Measurements from ENCODE around the gene FEM1B.
A peak's percentile ranks its signal among the peaks of the same experiment; 100 is the strongest.

The FEM1B gene

GRCh38 chr15:68259883-68260282 is 17.7 kb upstream of the FEM1B start:
- DNase-seq, result no peak

DNA sequence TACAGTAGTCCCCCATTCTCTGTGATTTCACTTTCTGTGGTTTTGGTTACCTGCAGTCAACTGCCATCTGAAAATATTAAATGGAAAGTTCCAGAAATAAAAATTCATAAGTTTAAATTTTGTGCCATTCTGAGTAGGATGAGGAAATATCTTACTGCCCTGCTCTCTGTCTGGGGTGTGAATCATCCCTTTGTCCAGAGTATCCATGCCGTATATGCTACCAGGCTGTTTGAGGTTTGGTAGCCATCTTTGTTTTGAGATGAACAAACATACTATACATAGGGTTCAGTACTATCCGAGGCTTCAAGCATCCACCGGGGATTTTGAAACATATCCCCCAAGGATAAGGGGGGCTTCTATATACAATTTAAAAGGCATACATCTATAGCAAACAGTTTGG is 16.3 kb upstream of the FEM1B start:
- DNase-seq, result no peak

- no peak for DNase-seq
These were observed 15.6 kb upstream of the FEM1B start for GRCh38 chr15:68261980-68262379.

DNA sequence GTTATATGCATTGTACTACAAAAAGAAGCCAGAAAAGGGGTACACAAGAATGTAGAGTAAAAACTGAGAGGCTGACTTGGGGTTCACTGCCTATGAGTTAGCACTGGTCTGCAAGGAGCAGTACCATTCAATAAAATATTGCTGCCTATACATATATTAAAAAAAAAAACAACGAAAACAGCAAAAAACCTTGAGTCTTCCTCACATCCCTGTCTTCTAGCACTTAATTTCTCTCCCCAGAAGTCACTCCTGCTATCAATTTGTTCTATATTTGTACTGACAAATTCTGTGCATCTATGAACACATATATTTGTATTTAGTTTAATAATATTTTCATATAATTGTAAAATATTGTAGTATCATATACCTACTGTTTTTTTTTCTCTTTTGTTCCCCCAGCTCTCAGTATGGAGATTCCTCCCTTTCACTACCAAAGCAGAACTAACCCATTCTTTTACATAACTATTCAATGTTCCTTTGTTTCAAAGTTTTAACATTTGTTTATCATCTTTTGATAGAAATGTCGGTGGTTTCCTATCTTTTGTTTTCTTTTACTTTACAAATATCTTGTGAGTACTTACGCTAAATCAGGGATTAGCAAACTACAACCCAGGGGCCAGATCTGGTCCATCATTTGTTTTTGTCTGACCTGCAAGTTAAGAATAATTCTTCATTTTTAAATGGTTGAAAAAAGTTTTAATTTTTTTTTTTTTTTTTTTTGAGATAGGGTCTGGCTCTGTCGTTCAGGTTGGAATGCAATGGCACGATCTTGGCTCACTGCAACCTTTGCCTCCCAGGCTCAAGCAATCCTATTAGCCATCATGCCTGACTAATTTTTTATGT is 14.8 kb upstream of the FEM1B start:
- DNase-seq, result no peak

DNA sequence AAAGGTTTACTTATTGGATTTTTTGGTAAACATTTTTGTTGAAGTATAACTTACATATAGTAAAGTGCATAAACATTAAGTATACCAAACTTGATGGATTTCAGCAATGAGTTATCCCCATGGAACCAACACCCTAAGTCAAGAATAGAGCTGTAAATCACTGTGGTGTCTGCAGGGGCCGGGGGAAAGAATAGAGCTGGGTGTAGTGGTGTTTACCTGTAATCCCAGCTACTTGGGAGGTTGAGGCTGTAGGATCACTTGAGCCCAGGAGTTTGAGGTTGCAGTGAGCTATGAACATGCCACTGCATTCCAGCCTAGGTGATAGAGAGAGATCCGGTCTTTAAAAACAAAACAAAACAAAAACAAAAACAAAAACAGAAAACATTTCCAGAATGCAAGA is 13.3 kb upstream of the FEM1B start:
- DNase-seq, result no peak

DNA sequence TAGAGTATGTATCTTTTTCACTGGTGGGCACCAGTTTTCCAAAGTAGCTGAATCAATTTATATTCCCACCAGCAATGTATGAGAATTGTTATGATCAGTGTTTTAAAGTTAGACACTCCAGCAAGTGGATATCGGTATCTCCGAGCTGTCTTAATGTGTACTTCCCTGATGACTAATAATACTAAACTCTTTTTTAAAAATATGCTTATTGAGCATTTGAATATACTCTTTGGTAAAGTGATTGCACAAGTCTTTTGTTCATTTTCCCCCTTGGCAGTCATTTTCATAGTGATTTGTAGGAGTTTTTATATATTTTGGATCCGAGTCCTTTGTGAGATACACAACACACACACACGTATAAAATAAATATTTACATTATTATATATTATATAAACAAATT is 12.5 kb upstream of the FEM1B start:
- no peak for DNase-seq

DNA sequence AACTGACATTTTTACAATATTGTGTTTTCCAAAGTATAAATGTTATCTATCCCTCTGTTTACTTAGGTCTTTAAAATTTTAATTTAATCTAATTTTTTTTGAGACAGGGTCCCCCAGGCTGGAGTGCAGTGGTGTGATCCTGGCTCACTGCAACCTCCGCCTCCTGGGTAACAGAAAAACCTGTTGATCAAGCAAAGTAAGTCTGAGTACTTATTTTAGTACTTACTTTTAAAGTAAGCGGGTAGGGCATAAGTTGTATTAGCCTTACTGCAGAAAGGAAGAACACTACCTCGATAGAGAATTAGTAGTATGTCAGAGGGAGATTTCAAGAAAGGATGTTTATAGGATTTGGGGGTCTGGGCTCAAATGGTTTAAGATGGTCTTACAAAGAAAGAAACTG is 11.9 kb upstream of the FEM1B start:
- DNase-seq, result no peak

GRCh38 chr15:68268405-68268804 is 9.1 kb upstream of the FEM1B start:
- no peak for DNase-seq

DNA sequence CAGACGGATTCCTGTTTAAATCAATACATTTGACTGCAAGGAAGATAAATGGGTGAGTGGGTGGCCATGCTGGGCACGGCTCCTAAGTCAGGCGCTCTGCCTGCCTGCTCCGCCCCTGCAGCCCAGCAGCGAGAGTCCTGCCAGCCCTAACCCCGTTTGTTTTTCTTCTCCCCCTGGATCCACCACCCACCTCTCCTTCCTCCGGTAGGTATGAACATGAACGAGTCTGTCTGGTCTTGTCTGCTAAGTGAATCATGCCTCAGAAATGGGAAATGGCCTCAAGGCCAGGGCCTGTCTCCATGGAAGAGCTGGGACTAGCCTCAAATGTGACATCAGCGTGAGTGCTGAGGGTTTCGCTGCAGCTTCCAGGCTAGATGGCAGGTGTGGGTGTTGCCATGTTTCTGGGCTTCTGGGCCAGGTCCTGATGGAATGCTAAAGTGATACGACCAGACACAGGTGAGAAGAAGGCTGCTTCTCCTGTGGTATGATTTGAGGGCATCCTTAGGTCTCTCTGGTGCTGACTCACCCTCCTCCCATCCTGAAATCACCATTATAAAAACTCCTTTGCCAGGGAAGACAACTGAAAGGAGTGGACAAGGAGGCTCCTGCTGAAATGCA is 5.6 kb upstream of the FEM1B start:
- no peak for DNase-seq

DNA sequence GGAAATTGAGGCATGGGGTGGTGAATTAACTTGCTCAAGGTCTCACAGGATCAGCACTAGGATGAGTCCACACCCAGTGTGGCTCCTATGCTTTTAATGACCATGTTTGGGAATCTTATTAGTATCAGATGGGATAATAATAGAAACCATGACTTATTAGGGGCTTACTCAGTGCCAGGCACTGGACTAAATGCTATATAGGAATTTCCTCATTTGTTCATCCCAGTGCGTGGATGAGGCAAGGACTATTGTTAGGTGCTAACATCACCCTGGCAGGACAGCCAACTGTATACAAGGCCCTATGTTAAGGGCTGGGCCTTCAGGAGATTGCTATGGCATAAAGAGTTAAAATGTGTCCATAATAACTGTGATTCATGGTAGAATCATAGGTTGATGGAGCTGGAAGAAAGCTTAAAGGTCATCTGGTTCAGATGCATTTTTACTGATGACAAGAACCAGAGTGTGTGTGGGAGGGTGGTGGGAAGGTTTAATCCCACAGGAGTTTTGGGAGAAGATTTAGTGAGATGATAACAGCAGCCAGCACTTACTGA is 4.7 kb upstream of the FEM1B start:
- DNase-seq, result no peak

GRCh38 chr15:68274201-68274848 is 3.2 kb upstream of the FEM1B start:
- no peak for DNase-seq

DNA sequence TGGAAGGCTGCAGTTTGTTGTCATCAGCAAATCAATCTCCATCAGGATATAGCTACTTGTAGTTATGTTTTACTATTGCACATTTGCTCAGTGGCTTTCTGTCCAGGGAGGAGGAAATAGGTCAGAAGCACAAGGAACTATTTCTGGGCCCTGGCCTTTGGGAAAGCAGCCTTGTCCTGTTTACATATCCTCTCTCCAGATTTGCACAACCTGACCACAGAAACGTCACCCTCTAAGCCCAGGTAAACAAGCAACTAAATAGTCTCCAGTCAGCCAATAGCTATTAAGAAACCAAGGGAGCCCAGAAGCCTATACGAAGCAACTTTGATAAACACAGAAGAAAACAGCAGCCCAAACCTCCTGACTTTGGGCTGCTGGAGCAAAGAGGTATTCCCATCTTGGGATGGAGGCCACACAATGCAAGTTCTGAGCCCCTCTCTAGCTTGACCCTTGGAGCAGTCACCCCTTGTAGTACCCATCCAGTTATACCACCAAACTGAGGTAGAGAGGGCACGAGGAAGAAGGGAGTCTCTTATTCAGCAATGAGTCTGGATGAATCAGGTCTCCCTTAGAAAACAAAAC is 2.3 kb upstream of the FEM1B start:
- no peak for DNase-seq

- no peak for DNase-seq
These were observed 877 bp upstream of the FEM1B start for GRCh38 chr15:68276668-68277067.

- DNase-seq, result no peak
These were observed 378 bp upstream of the FEM1B start for GRCh38 chr15:68277131-68277602.

- peak in 1 of 5 donors; percentile 70 for DNase-seq
These were observed 725 bp downstream of the FEM1B start for GRCh38 chr15:68278345-68278594.

DNA sequence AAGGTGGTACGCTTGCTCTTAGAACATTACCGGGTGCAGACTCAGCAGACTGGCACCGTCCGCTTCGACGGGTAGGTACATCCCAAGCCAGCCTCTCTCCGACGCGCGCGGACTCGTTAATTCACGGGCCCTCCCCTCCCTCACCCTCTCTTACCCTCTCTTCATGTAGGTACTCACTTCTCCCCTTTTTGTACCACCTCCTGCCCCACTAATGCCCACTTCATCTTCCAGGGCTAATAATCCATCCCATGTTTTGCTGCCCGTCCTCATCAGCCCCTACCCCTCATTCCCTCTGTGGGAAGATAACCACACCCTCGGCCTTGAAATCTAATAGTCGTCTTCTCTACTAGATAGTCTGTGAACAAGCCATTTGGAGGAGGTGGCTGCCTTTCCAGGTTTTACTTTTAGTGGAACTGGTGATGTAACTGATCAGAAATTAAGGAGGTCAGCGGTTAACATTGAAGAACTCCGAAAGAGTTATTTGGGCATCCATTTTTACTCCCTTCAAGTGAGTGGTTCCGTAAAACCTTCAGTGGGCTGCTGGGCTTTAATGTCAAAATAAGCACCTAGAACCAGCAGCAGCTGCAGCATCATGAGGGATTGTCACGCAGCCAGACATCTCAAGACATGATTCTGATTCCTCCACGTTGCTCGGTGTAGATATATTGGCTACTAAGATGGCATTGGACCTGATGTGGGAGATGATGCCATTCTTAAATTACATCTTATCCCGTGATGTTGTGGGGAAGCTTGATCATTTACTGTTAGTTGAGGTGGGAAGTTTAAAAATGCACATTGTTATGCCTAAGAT is 1.3 kb downstream of the FEM1B start:
- DNase-seq, result peak in 1 of 5 donors; percentile 11

- no peak for DNase-seq
These were observed 2.5 kb downstream of the FEM1B start for GRCh38 chr15:68279779-68280753.

DNA sequence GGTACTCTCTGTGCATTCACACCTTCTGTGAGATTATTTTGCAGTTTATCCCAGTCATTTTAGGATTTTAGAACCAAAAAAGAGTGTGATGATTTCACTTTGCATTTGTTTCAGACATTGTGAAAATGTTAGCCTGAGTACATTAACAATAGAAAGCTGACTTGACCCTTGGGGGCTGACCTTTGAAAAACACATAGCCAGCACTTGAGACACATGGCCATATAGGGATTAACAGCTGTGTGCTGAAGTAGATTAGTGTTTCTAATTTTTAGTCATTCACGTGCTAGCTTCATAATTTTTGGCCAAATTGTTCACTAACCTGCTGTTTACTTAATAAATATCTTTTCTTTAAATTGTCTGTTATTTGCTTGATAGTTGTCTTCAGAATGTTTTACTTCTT is 3.5 kb downstream of the FEM1B start:
- no peak for DNase-seq

- no peak for DNase-seq
These were observed 5.9 kb downstream of the FEM1B start for GRCh38 chr15:68283401-68283800.

DNA sequence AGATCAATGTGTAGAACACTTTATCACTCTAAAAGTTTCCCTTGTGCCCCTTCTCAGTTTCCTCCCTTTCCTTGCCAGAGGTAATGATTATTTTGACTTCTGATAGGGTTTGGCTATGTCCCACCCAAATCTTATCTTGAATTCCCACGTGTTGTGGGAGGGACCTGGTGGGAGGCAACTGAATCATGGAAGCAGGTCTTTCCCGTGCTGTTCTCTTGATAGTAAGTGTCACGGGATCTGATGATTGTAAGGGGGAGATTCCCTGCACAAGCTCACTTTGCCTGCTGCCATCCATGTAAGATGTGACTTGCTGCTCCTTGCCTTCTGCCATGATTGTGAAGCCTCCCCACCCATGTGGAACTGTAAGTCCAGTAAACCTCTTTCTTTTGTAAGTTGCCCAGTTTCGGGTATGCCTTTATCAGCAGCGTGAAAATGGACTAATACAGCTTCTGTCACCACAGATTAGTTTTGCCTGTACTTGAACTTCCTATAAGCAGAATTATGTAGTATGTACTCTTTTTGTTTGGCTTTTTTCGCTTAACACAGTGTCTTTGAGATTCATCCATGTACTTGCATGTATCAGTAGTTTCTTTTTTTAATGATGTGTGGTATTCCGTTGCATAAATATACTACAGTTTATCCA is 7.2 kb downstream of the FEM1B start:
- no peak for DNase-seq
